IMR-90 (cell line): Measurements from ENCODE around the gene ALX4. TPM values are rescaled to one million over a fixed set of nuclear protein-coding genes. Genes with fewer than 3 reads are reported as not detected.
A peak's percentile ranks its signal among the peaks of the same experiment; 100 is the strongest.

ENCODE experiments used
- ATAC-seq: fragments of 200-7000 bp; cut with Tn5 transposase; 2 replicates; pipeline ENCODE4 v1.9.1; 2020; ENCODE audit warnings: low read depth, mild to moderate bottlenecking, moderate library complexity
- BruUV-seq: library from RNA; stranded (reverse); fragments of 400-500 nt; replicated peaks from 2 replicates; lab custom pipeline; 2021; lab: Mats Ljungman, UMichigan
- CTCF ChIA-PET: fragments of 300-600 bp; formaldehyde crosslinking; extraction: SDS; loops from one replicate; lab custom pipeline; 2021; ENCODE audit warnings: antibody characterized with exemption; lab: Yijun Ruan, JAX
- POLR2A ChIA-PET: fragments of 300-600 bp; sonication (Branson Sonifier 250); formaldehyde crosslinking; loops from one replicate; lab custom pipeline; 2022; ENCODE audit warnings: antibody characterized with exemption; ENCODE audit not compliant: unreplicated experiment; lab: Charles Lee
- DNase-seq: peaks from one replicate; pipeline ENCODE4 v3.0.0; 2013
- H2AFZ ChIP-seq: replicated peaks from 2 replicates; pipeline ENCODE3; 2013; ENCODE audit warnings: low read length, mild to moderate bottlenecking; ENCODE audit not compliant: poor library complexity
- H2AK5ac ChIP-seq: 2 replicates; pipeline ENCODE4 v1.6.1; 2013; ENCODE audit warnings: low read depth, low read length, inconsistent platforms
- H2AK9ac ChIP-seq: replicated peaks from 2 replicates; pipeline ENCODE3; 2013; ENCODE audit warnings: mild to moderate bottlenecking, low read depth, low read length, moderate library complexity; ENCODE audit not compliant: poor library complexity
- H2BK120ac ChIP-seq: 2 replicates; pipeline ENCODE4 v1.6.1; 2013; ENCODE audit warnings: low read depth, low read length, inconsistent platforms
- H2BK15ac ChIP-seq: 3 replicates; pipeline ENCODE4 v1.6.1; 2013; ENCODE audit warnings: low read depth, low read length, inconsistent platforms
- H2BK20ac ChIP-seq: 2 replicates; pipeline ENCODE4 v1.6.1; 2013; ENCODE audit warnings: low read depth, mild to moderate bottlenecking, inconsistent platforms, low read length, moderate library complexity
- H2BK5ac ChIP-seq: 2 replicates; pipeline ENCODE4 v1.6.1; 2013; ENCODE audit warnings: mild to moderate bottlenecking, low read depth, low read length, inconsistent platforms; ENCODE audit not compliant: poor library complexity, severe bottlenecking
- H3K14ac ChIP-seq: replicated peaks from 2 replicates; pipeline ENCODE4 v1.6.1; 2013; ENCODE audit warnings: low read depth, low read length, inconsistent platforms
- H3K18ac ChIP-seq: 2 replicates; pipeline ENCODE4 v1.6.1; 2013; ENCODE audit warnings: low read depth, low read length, control low read depth
- H3K23ac ChIP-seq: 2 replicates; pipeline ENCODE4 v1.6.1; 2013; ENCODE audit warnings: low read depth, low read length, inconsistent platforms
- H3K27ac ChIP-seq: 2 replicates; pipeline ENCODE4 v1.5.1; 2013; ENCODE audit warnings: mild to moderate bottlenecking, control low read depth, low read length; ENCODE audit not compliant: insufficient read depth
- H3K27me3 ChIP-seq: 2 replicates; pipeline ENCODE4 v1.6.1; 2013; ENCODE audit warnings: low read length; ENCODE audit not compliant: control insufficient read depth, insufficient read depth
- H3K36me3 ChIP-seq: 2 replicates; pipeline ENCODE4 v1.6.1; 2013; ENCODE audit warnings: low read length, mixed read lengths; ENCODE audit not compliant: control insufficient read depth, insufficient read depth
- H3K4ac ChIP-seq: 2 replicates; pipeline ENCODE4 v1.6.1; 2013; ENCODE audit warnings: low read depth, low read length, inconsistent platforms
- H3K4me1 ChIP-seq: 2 replicates; pipeline ENCODE4 v1.6.1; 2013; ENCODE audit warnings: low read length, mixed read lengths; ENCODE audit not compliant: control insufficient read depth, insufficient read depth
- H3K4me2 ChIP-seq: 2 replicates; pipeline ENCODE4 v1.6.1; 2013; ENCODE audit warnings: low read depth, mild to moderate bottlenecking, control low read depth, low read length, moderate library complexity
- H3K4me3 ChIP-seq: 2 replicates; pipeline ENCODE4 v1.5.1; 2013; ENCODE audit warnings: low read depth, mild to moderate bottlenecking, control low read depth, low read length, moderate library complexity; ENCODE audit not compliant: insufficient read depth
- H3K56ac ChIP-seq: 2 replicates; pipeline ENCODE4 v1.6.1; 2013; ENCODE audit warnings: low read length, inconsistent platforms; ENCODE audit not compliant: insufficient read depth; ENCODE audit errors: extremely low read depth
- H3K79me1 ChIP-seq, 2 experiments: 2 replicates each; pipeline ENCODE4 v1.6.1; 2013; ENCODE audit warnings: low read length in 2 of 2, inconsistent platforms in 1 of 2, low read depth in 1 of 2
- H3K9ac ChIP-seq: 2 replicates; pipeline ENCODE4 v1.6.1; 2013; ENCODE audit warnings: low read depth, low read length, control low read depth
- H3K9me1 ChIP-seq: 2 replicates; pipeline ENCODE4 v1.6.1; 2013; ENCODE audit warnings: low read length, inconsistent platforms; ENCODE audit not compliant: insufficient read depth
- H3K9me3 ChIP-seq: 2 replicates; pipeline ENCODE4 v1.6.1; 2013; ENCODE audit warnings: low read length; ENCODE audit not compliant: control insufficient read depth, insufficient read depth
- H4K20me1 ChIP-seq: 2 replicates; pipeline ENCODE4 v1.6.1; 2013; ENCODE audit warnings: low read length, inconsistent platforms; ENCODE audit not compliant: insufficient read depth
- H4K5ac ChIP-seq: 2 replicates; pipeline ENCODE4 v1.6.1; 2013; ENCODE audit warnings: mild to moderate bottlenecking, low read depth, low read length, control low read depth
- H4K8ac ChIP-seq, 2 experiments: 2 replicates each; pipeline ENCODE4 v1.6.1; 2013; ENCODE audit warnings: low read depth in 2 of 2, low read length in 2 of 2, control low read depth in 1 of 2, inconsistent platforms in 1 of 2
- H4K91ac ChIP-seq: 2 replicates; pipeline ENCODE4 v1.6.1; 2013; ENCODE audit warnings: low read depth, low read length, inconsistent platforms; ENCODE audit not compliant: insufficient read depth
- CEBPB ChIP-seq: IDR thresholded peaks from 2 replicates; pipeline ENCODE4 v1.6.1; 2012; ENCODE audit warnings: low read depth, low read length, improper control_type of control experiment
- FOS ChIP-seq: fragments of 150-350 bp; IDR thresholded peaks from 2 replicates; pipeline ENCODE4 v1.6.1; 2016; ENCODE audit warnings: low read depth, low read length
- WGBS, 2 experiments: methylation state at CpG; one replicate each; pipeline versions ENCODE4 v1.1.5 to v1.1.7; 2013; ENCODE audit warnings: missing lambda C conversion rate in 2 of 2; ENCODE audit not compliant: insufficient read length in 1 of 2; ENCODE audit errors: extremely low coverage in 2 of 2; 5-methylcytosine and 5-hydroxymethylcytosine counted together
- dilution Hi-C: fragments of 300-500 bp; cut with HindIII; formaldehyde crosslinking; loops from one replicate; pipeline ENCODE4 v1.14.3; 2018; ENCODE audit warnings: low sequenced_read_pairs; ENCODE audit not compliant: unreplicated experiment
- in situ Hi-C: fragments of 300-500 bp; cut with MboI; formaldehyde crosslinking; loops from 3 replicates; pipeline ENCODE4 v1.14.3; 2019; ENCODE audit warnings: low sequenced_read_pairs, inconsistent platforms, mixed read lengths
- intact Hi-C: fragments of 100-400 bp; cut with micrococcal nuclease; formaldehyde crosslinking; loops from 2 replicates; pipeline ENCODE4 v1.10.0; 2022
- polyA plus RNA-seq, 3 experiments: library from polyadenylated mRNA; depleted of rRNA; stranded (reverse); fragments of >200 nt; gene quantifications; 2 replicates each; pipeline ENCODE4 v1.2.3, GENCODE V29; 2012; ENCODE audit warnings: low replicate concordance in 1 of 3
- total RNA-seq: library from RNA; depleted of rRNA; stranded (reverse); fragments of >200 nt; gene quantifications from 2 replicates; pipeline ENCODE4 v1.2.3, GENCODE V29; 2012

Gene ALX4
- total and polyA plus RNA-seq, 2 of the 4 experiments (the other 2 are of a cell fraction), result not detected

DNA sequence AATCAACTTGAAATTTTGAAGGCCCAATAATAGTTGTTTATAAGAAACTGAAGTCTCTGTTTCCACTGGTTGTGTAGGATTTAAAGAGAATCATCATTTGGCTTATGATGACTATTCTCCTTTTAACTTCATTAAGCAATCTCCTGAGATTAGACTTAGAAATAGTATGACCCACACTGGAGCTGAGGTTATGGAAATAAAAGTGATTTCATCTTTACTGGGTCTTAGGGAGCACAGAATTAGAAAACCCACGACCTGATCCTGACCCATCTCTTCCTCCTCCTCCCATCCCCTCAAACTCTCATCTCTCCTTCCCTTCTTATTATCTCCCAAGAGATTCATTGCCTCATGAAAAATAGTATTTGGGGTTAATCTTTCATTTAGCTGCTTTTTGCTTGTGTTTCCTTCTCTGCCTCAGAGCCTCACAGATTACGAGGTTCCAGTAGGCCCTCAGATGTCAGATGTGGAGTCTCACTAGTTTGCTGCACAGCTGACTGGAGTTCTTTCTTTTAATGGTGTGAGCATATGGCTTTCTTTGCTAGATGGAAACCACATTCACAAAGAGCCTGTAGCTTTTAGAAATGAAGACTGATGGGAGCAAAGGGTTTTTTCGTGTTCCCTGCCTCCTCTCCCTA, 85.0 kb downstream of the ALX4 start:
- no TSS peak for BruUV-seq
- Histone ChIP-seq H2BK5ac (no peak overlapping the region), H4K5ac (no peak overlapping the region), H3K23ac (no peak overlapping the region), H3K9me3 (no peaks in the 10 kb centered on the region), H2BK20ac (no peak overlapping the region), H2AK5ac (no peak overlapping the region), H3K4me1 (peaks cover 14% of the 10 kb centered on the region), H2BK120ac (no peak overlapping the region), H3K27me3 (no peaks in the 10 kb centered on the region), H3K18ac (no peak overlapping the region), H3K56ac (no peak overlapping the region), H3K4me2 (no peak overlapping the region), H2AFZ (no peak overlapping the region), H4K20me1 (no peaks in the 10 kb centered on the region), H3K14ac (no peak overlapping the region), H3K9me1 (peaks cover 10% of the 10 kb centered on the region; the same call in 1 of the 2 replicates), H3K4ac (no peak overlapping the region), H3K4me3 (no peak overlapping the region), H3K79me1 (no peaks in the 10 kb centered on the region), H3K36me3 (no peaks in the 10 kb centered on the region), H4K8ac (no peak overlapping the region), H2BK15ac (no peak overlapping the region), H3K27ac (no peak overlapping the region), H4K91ac (no peak overlapping the region), H2AK9ac (no peak overlapping the region), H3K9ac (no peak overlapping the region)
- DNase-seq, result no peak
- no CpG with 5 or more reads among the region's 3 CpGs for WGBS, 2 experiments
- intact Hi-C loops (no loop called here), dilution Hi-C loops (no loop called here), in situ Hi-C loops (no loop called here)
- TF ChIP-seq CEBPB (peak; percentile 25; the same call in 1 of the 2 replicates), FOS (no peak)
- POLR2A ChIA-PET, result interaction anchor here (1.0 kb wide), 1 partner anchor 12 kb away, joined by 6 read pairs; no protein-coding TSS in a partner anchor
- ATAC-seq, result no peak
- CTCF ChIA-PET, result no interaction called here
